GM18498 (cell line): Measurements from ENCODE around the gene TNFSF13.

Experiments used
- ATAC-seq: cut with Tn5 transposase; IDR thresholded peaks from one replicate; pipeline ENCODE4 v1.9.1; 2021; ENCODE audit warnings: mild to moderate bottlenecking, moderate library complexity; ENCODE audit not compliant: unreplicated experiment

Gene TNFSF13

GRCh38 chr17:7574176-7574953, 15.8 kb downstream of the TNFSF13 start:
- ATAC-seq, result no peak

GRCh38 chr17:7575481-7575883, 16.9 kb downstream of the TNFSF13 start:
- no peak for ATAC-seq

GRCh38 chr17:7575959-7576358, 17.4 kb downstream of the TNFSF13 start:
- ATAC-seq, result no peak

- ATAC-seq, result no peak
Measured at GRCh38 chr17:7576432-7576937, 17.9 kb downstream of the TNFSF13 start.

GRCh38 chr17:7577327-7578199, 19.0 kb downstream of the TNFSF13 start:
- ATAC-seq, result no peak

DNA sequence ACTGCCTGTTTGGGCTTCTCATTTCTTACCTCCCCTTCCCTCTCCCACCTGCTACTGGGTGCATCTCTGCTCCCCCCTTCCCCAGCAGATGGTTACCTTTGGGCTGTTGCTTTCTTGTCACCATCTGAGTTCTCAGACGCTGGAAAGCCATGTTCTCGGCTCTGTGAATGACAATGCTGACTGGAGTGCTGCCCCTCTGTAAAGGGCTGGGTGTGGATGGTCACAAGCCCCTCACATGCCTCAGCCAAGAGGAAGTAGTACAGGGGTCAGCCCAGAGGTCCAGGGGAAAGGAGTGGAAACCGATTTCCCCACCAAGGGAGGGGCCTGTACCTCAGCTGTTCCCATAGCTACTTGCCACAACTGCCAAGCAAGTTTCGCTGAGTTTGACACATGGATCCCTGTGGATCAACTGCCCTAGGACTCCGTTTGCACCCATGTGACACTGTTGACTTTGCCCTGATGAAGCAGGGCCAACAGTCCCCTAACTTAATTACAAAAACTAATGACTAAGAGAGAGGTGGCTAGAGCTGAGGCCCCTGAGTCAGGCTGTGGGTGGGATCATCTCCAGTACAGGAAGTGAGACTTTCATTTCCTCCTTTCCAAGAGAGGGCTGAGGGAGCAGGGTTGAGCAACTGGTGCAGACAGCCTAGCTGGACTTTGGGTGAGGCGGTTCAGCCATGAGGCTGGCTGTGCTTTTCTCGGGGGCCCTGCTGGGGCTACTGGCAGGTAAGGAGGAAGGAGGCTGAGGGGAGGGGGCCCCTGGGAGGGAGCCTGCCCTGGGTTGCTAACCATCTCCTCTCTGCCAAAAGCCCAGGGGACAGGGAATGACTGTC, 20.7 kb downstream of the TNFSF13 start, which contains the start of gene CD68:
Gene CD68, plus strand, starts transcription at position 638 of the 833 bp plus-strand sequence. Its CDS starts 40 bp downstream, at position 678.
- no peak for ATAC-seq

GRCh38 chr17:7579834-7580603, 21.5 kb downstream of the TNFSF13 start:
- no peak for ATAC-seq

GRCh38 chr17:7580604-7581575, 22.3 kb downstream of the TNFSF13 start:
- no peak for ATAC-seq

GRCh38 chr17:7582396-7583252, 24.1 kb downstream of the TNFSF13 start:
- ATAC-seq, result no peak

DNA sequence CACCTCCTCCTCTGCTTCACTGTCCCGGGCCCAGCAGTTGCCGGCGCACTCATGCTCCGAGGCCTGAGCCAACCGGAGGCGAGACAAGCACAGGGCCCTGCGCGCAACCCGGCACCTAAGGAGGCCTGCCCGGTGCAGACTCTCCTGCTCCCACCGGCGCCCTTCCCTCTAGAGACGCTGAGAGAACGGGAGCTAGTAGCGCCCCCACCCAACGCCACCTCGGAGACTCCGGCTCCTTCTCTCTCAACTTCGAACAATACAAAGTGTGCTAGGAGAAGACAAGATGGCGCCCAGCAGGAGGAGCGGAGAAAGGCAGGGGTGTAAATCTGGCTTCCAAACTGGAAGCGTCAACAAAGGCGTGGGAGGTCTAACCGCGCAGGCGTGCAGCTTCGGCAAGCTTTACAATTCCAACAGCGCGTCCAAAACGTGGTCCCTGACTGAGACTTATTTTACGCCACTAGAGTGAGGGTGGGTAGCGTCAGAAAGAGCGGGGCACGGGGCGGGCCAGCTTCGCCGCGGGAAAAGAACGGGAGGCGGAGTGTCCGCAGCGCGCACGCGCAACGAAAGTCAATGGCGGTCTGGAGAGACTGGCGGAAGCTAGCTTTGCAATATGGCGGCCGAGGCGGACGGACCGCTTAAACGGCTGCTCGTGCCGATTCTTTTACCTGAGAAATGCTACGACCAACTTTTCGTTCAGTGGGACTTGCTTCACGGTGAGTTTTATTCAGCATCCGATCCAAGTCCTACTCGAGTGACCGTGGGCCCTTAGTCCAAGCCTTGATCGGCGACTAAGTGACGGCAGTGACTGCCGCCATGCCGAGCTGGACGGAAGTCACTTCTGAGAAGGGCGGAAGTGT, 24.9 kb downstream of the TNFSF13 start, which contains the start of gene MPDU1:
Gene MPDU1, plus strand, starts transcription at position 600 of the 857 bp plus-strand sequence. Its CDS starts 11 bp downstream, at position 611.
- ATAC-seq, result peak; percentile 72

DNA sequence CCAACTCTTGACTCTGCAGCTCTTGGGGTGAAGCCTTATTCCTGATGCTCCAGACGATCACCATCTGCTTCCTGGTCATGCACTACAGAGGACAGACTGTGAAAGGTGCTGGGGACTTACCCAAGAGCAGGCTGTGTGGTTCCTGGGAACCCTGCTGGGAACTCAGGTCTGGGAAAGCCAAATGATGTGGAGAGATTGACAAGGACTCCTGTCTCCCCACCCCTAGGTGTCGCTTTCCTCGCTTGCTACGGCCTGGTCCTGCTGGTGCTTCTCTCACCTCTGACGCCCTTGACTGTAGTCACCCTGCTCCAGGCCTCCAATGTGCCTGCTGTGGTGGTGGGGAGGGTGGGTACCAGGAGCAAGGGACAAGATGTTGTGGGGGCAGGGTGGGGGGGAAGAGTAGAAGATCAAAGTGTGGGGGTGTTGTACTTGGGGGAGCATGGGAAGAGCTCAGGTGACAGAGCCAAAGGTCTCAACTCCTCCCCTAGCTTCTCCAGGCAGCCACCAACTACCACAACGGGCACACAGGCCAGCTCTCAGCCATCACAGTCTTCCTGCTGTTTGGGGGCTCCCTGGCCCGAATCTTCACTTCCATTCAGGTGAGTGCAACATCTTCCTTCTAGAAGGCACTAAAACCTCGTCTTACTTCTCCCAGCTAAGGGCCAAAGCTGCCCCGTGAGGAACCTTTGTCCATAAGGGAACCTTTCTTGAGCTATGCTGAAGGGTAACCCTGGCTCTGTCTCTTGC, 28.3 kb downstream of the TNFSF13 start:
- no peak for ATAC-seq

- ATAC-seq, result no peak
Measured at GRCh38 chr17:7587420-7588151, 29.0 kb downstream of the TNFSF13 start.

GRCh38 chr17:7588553-7589203, 30.1 kb downstream of the TNFSF13 start:
- no peak for ATAC-seq

- ATAC-seq, result no peak
Measured at GRCh38 chr17:7589204-7589868, 30.8 kb downstream of the TNFSF13 start.
